GM10266 (cell line): ENCODE results near the gene CCDC192.
"Not testable (repeated sequence)": the region's sequence is repeated elsewhere in the genome, so short reads cannot be mapped to it uniquely, and the experiment has no call there.

Experiments
- DNase-seq: peaks from one replicate; pipeline ENCODE4 v3.0.0; 2012; ENCODE audit errors: extremely low spot score
- CTCF ChIP-seq: IDR thresholded peaks from 2 replicates; pipeline ENCODE4 v1.5.1; 2012; ENCODE audit warnings: mild to moderate bottlenecking, low read depth; ENCODE audit not compliant: control insufficient read depth, insufficient read depth; ENCODE audit errors: missing control alignments

CCDC192 gene

GRCh38 chr5:127667926-127668325 lies 35.3 kb upstream of the CCDC192 start:
- TF ChIP-seq CTCF = no peak

GRCh38 chr5:127671218-127671617 lies 32.0 kb upstream of the CCDC192 start:
- no peak for TF ChIP-seq CTCF
- no peak for DNase-seq

More at GRCh38 chr5:127667926-127668325, 35.3 kb upstream of the CCDC192 start:
- no peak for DNase-seq

GRCh38 chr5:127673117-127673800 lies 29.9 kb upstream of the CCDC192 start:
- DNase-seq = no peak
- TF ChIP-seq CTCF = no peak

- not testable (repeated sequence) for DNase-seq
These were observed 26.2 kb upstream of the CCDC192 start for GRCh38 chr5:127676951-127677350.

GRCh38 chr5:127679691-127680330 lies 23.4 kb upstream of the CCDC192 start:
- not testable (repeated sequence) for DNase-seq

- DNase-seq = no peak
These were observed 22.6 kb upstream of the CCDC192 start for GRCh38 chr5:127680595-127680994.

GRCh38 chr5:127683008-127683407 lies 20.2 kb upstream of the CCDC192 start:
- DNase-seq = no peak
- TF ChIP-seq CTCF = no peak

More at GRCh38 chr5:127680595-127680994, 22.6 kb upstream of the CCDC192 start:
- TF ChIP-seq CTCF = no peak

- no peak for DNase-seq
- TF ChIP-seq CTCF = no peak
These were observed 18.3 kb upstream of the CCDC192 start for GRCh38 chr5:127684726-127685467.
